ENCODE results near the gene BACH2.

The BACH2 gene

GRCh38 chr6:90195094-90195829 is 101.4 kb downstream of the BACH2 start:
- Histone ChIP-seq H3K27me3 (ENCODE audit: insufficient read depth, low read length) (no peaks in the 10 kb centered on the region), H3K4me3 (ENCODE audit: low read depth, low read length) (no peak overlapping the region), H3K4me1 (ENCODE audit: control insufficient read depth, insufficient read depth, low read length, unreplicated experiment) (peaks cover 8% of the 10 kb centered on the region), H3K79me2 (ENCODE audit: control insufficient read depth, insufficient read depth, low read length, unreplicated experiment) (no peaks in the 10 kb centered on the region), H2AFZ (ENCODE audit: low read length, unreplicated experiment) (no peak overlapping the region), H3K27ac (ENCODE audit: low read depth, low read length) (no peak overlapping the region), H3K36me3 (ENCODE audit: insufficient read depth, low read length) (no peaks in the 10 kb centered on the region)

- H3K27ac ChIP-seq (ENCODE audit: low read depth, low read length), result no peak overlapping the region
- no peaks in the 10 kb centered on the region for H3K79me2 ChIP-seq (ENCODE audit: control insufficient read depth, insufficient read depth, low read length, unreplicated experiment)
- no peak overlapping the region for H2AFZ ChIP-seq (ENCODE audit: low read length, unreplicated experiment)
- no peak overlapping the region for H3K4me3 ChIP-seq (ENCODE audit: low read depth, low read length)
- H3K27me3 ChIP-seq (ENCODE audit: insufficient read depth, low read length), result no peaks in the 10 kb centered on the region
- H3K36me3 ChIP-seq (ENCODE audit: insufficient read depth, low read length), result no peaks in the 10 kb centered on the region
- H3K4me1 ChIP-seq (ENCODE audit: control insufficient read depth, insufficient read depth, low read length, unreplicated experiment), result peaks cover 8% of the 10 kb centered on the region
Observed at GRCh38 chr6:90194371-90194841, 102.2 kb downstream of the BACH2 start.

GRCh38 chr6:90193359-90193758 is 103.3 kb downstream of the BACH2 start:
- Histone ChIP-seq H3K27me3 (ENCODE audit: insufficient read depth, low read length) (no peaks in the 10 kb centered on the region), H3K79me2 (ENCODE audit: control insufficient read depth, insufficient read depth, low read length, unreplicated experiment) (no peaks in the 10 kb centered on the region), H2AFZ (ENCODE audit: low read length, unreplicated experiment) (no peak overlapping the region), H3K4me1 (ENCODE audit: control insufficient read depth, insufficient read depth, low read length, unreplicated experiment) (peaks cover 8% of the 10 kb centered on the region), H3K27ac (ENCODE audit: low read depth, low read length) (no peak overlapping the region), H3K4me3 (ENCODE audit: low read depth, low read length) (no peak overlapping the region), H3K36me3 (ENCODE audit: insufficient read depth, low read length) (no peaks in the 10 kb centered on the region)

GRCh38 chr6:90192857-90193256 is 103.8 kb downstream of the BACH2 start:
- no peaks in the 10 kb centered on the region for H3K36me3 ChIP-seq (ENCODE audit: insufficient read depth, low read length)
- peaks cover 8% of the 10 kb centered on the region for H3K4me1 ChIP-seq (ENCODE audit: control insufficient read depth, insufficient read depth, low read length, unreplicated experiment)
- no peak overlapping the region for H3K4me3 ChIP-seq (ENCODE audit: low read depth, low read length)
- H3K27ac ChIP-seq (ENCODE audit: low read depth, low read length), result no peak overlapping the region
- H3K79me2 ChIP-seq (ENCODE audit: control insufficient read depth, insufficient read depth, low read length, unreplicated experiment), result no peaks in the 10 kb centered on the region
- H3K27me3 ChIP-seq (ENCODE audit: insufficient read depth, low read length), result no peaks in the 10 kb centered on the region
- no peak overlapping the region for H2AFZ ChIP-seq (ENCODE audit: low read length, unreplicated experiment)

- Histone ChIP-seq H2AFZ (ENCODE audit: low read length, unreplicated experiment) (no peak overlapping the region), H3K27me3 (ENCODE audit: insufficient read depth, low read length) (no peaks in the 10 kb centered on the region), H3K4me3 (ENCODE audit: low read depth, low read length) (no peak overlapping the region), H3K36me3 (ENCODE audit: insufficient read depth, low read length) (no peaks in the 10 kb centered on the region), H3K79me2 (ENCODE audit: control insufficient read depth, insufficient read depth, low read length, unreplicated experiment) (no peaks in the 10 kb centered on the region), H3K27ac (ENCODE audit: low read depth, low read length) (no peak overlapping the region), H3K4me1 (ENCODE audit: control insufficient read depth, insufficient read depth, low read length, unreplicated experiment) (peaks cover 8% of the 10 kb centered on the region)
Observed at GRCh38 chr6:90190752-90191395, 105.8 kb downstream of the BACH2 start.

GRCh38 chr6:90190131-90190530 is 106.5 kb downstream of the BACH2 start:
- no peak overlapping the region for H3K27ac ChIP-seq (ENCODE audit: low read depth, low read length)
- no peak overlapping the region for H3K4me3 ChIP-seq (ENCODE audit: low read depth, low read length)
- H3K27me3 ChIP-seq (ENCODE audit: insufficient read depth, low read length), result no peaks in the 10 kb centered on the region
- H3K36me3 ChIP-seq (ENCODE audit: insufficient read depth, low read length), result no peaks in the 10 kb centered on the region
- no peak overlapping the region for H2AFZ ChIP-seq (ENCODE audit: low read length, unreplicated experiment)
- peaks cover 8% of the 10 kb centered on the region for H3K4me1 ChIP-seq (ENCODE audit: control insufficient read depth, insufficient read depth, low read length, unreplicated experiment)
- no peaks in the 10 kb centered on the region for H3K79me2 ChIP-seq (ENCODE audit: control insufficient read depth, insufficient read depth, low read length, unreplicated experiment)

GRCh38 chr6:90187437-90188121 is 109.1 kb downstream of the BACH2 start:
- no peaks in the 10 kb centered on the region for H3K79me2 ChIP-seq (ENCODE audit: control insufficient read depth, insufficient read depth, low read length, unreplicated experiment)
- no peaks in the 10 kb centered on the region for H3K4me1 ChIP-seq (ENCODE audit: control insufficient read depth, insufficient read depth, low read length, unreplicated experiment)
- no peaks in the 10 kb centered on the region for H3K27me3 ChIP-seq (ENCODE audit: insufficient read depth, low read length)
- H2AFZ ChIP-seq (ENCODE audit: low read length, unreplicated experiment), result no peak overlapping the region
- H3K27ac ChIP-seq (ENCODE audit: low read depth, low read length), result no peak overlapping the region
- no peak overlapping the region for H3K4me3 ChIP-seq (ENCODE audit: low read depth, low read length)
- no peaks in the 10 kb centered on the region for H3K36me3 ChIP-seq (ENCODE audit: insufficient read depth, low read length)

- no peaks in the 10 kb centered on the region for H3K4me1 ChIP-seq (ENCODE audit: control insufficient read depth, insufficient read depth, low read length, unreplicated experiment)
- H2AFZ ChIP-seq (ENCODE audit: low read length, unreplicated experiment), result no peak overlapping the region
- no peaks in the 10 kb centered on the region for H3K36me3 ChIP-seq (ENCODE audit: insufficient read depth, low read length)
- H3K27ac ChIP-seq (ENCODE audit: low read depth, low read length), result no peak overlapping the region
- no peak overlapping the region for H3K4me3 ChIP-seq (ENCODE audit: low read depth, low read length)
- no peaks in the 10 kb centered on the region for H3K79me2 ChIP-seq (ENCODE audit: control insufficient read depth, insufficient read depth, low read length, unreplicated experiment)
- no peaks in the 10 kb centered on the region for H3K27me3 ChIP-seq (ENCODE audit: insufficient read depth, low read length)
Observed at GRCh38 chr6:90186637-90187371, 109.8 kb downstream of the BACH2 start.

GRCh38 chr6:90186026-90186425 is 110.6 kb downstream of the BACH2 start:
- Histone ChIP-seq H2AFZ (ENCODE audit: low read length, unreplicated experiment) (no peak overlapping the region), H3K27me3 (ENCODE audit: insufficient read depth, low read length) (no peaks in the 10 kb centered on the region), H3K4me1 (ENCODE audit: control insufficient read depth, insufficient read depth, low read length, unreplicated experiment) (no peaks in the 10 kb centered on the region), H3K79me2 (ENCODE audit: control insufficient read depth, insufficient read depth, low read length, unreplicated experiment) (no peaks in the 10 kb centered on the region), H3K27ac (ENCODE audit: low read depth, low read length) (no peak overlapping the region), H3K36me3 (ENCODE audit: insufficient read depth, low read length) (no peaks in the 10 kb centered on the region), H3K4me3 (ENCODE audit: low read depth, low read length) (no peak overlapping the region)
